ENCODE measurements around the gene CDK15.

DNA sequence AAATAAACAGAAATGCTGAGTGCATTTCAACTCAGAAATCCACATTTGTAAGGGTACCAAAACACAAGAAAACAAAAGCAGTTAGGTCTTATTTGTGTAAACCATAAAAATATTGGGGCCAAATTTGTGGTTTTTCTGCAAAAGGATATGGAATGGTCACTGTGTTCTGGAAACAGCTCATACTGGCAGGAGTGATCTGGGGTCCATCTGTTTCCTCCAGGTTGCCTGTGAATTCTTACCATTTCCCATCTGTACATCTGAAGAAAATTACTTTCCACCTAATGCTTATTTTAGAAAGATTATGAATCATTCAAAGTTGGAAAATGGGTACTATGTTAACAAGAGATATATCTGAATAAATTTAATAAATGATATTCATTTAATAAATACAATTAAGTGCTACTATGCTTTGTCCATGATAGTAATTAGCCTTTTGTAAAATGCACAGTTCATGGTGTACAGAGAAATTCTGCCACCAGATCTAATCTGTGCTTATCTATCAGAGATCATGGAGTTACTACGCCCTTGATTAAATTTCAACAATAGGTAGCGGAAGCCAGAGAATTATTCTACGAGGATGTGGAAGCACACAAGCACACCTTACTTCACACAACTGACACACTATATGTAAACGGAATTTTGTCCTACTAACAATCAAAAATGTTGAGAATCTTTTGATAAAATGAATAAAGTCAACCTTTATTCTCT is 36.5 kb upstream of the CDK15 start:
- TF ChIP-seq ZNF384 (IDR thresholded peaks at IDR 0.05) (no peak), FOXK2 (IDR thresholded peaks at IDR 0.05) (no peak), HDGF (IDR thresholded peaks at IDR 0.05; ENCODE audit: borderline replicate concordance) (no peak), TARDBP (IDR thresholded peaks at IDR 0.05) (no peak), SP1 (IDR thresholded peaks at IDR 0.05) (no peak), BHLHE40 (IDR thresholded peaks at IDR 0.05; ENCODE audit: borderline replicate concordance) (no peak), SUZ12 (IDR thresholded peaks at IDR 0.05) (no peak)
